Measurements from ENCODE around the gene CDKN2B-AS1. TPM values are rescaled to one million over a fixed set of nuclear protein-coding genes. Genes with fewer than 3 reads are reported as not detected.

Gene CDKN2B-AS1
- total and polyA plus RNA-seq, 2 donors from 2014 or later: 0.82 TPM; not detected in 1

- TF ChIP-seq, protein P1, sequence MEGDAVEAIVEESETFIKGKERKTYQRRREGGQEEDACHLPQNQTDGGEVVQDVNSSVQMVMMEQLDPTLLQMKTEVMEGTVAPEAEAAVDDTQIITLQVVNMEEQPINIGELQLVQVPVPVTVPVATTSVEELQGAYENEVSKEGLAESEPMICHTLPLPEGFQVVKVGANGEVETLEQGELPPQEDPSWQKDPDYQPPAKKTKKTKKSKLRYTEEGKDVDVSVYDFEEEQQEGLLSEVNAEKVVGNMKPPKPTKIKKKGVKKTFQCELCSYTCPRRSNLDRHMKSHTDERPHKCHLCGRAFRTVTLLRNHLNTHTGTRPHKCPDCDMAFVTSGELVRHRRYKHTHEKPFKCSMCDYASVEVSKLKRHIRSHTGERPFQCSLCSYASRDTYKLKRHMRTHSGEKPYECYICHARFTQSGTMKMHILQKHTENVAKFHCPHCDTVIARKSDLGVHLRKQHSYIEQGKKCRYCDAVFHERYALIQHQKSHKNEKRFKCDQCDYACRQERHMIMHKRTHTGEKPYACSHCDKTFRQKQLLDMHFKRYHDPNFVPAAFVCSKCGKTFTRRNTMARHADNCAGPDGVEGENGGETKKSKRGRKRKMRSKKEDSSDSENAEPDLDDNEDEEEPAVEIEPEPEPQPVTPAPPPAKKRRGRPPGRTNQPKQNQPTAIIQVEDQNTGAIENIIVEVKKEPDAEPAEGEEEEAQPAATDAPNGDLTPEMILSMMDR (IDR thresholded peaks at IDR 0.05; ENCODE audit: borderline replicate concordance, extremely low read depth, insufficient read depth): no peak
- no peaks in the 10 kb centered on the region for H3K27me3 ChIP-seq (ENCODE audit: control insufficient read depth, insufficient read depth, low read length)
- H3K27ac ChIP-seq (ENCODE audit: low read depth in 2 of 2, low read length in 2 of 2): no peak overlapping the region
- DNase-seq (no peak), FAIRE-seq (no peak)
- H3K4me1 ChIP-seq (ENCODE audit: control insufficient read depth in 2 of 3, insufficient read depth in 2 of 3, low read depth in 1 of 3, low read length in 3 of 3): no peaks in the 10 kb centered on the region
- no peaks in the 10 kb centered on the region for H3K9me3 ChIP-seq (ENCODE audit: control insufficient read depth in 2 of 3, insufficient read depth in 1 of 3, low read length in 3 of 3)
- H3K36me3 ChIP-seq (ENCODE audit: control insufficient read depth in 2 of 3, insufficient read depth in 3 of 3, low read length in 3 of 3): no peaks in the 10 kb centered on the region
- intact Hi-C loops (cut with DNase I): no loop called here
- no peak overlapping the region for H3K9ac ChIP-seq (ENCODE audit: low read length in 3 of 3)
- no peak overlapping the region for H3K4me3 ChIP-seq (ENCODE audit: low read length in 3 of 3)
Observed at GRCh38 chr9:22053178-22053577, 58.6 kb downstream of the CDKN2B-AS1 start.

- FAIRE-seq (no peak), DNase-seq (no peak)
- H3K36me3 ChIP-seq (ENCODE audit: control insufficient read depth in 2 of 3, insufficient read depth in 3 of 3, low read length in 3 of 3): no peaks in the 10 kb centered on the region
- H3K27me3 ChIP-seq (ENCODE audit: control insufficient read depth, insufficient read depth, low read length): no peaks in the 10 kb centered on the region
- no peak overlapping the region for H3K27ac ChIP-seq (ENCODE audit: low read depth in 2 of 2, low read length in 2 of 2)
- H3K4me3 ChIP-seq (ENCODE audit: low read length in 3 of 3): no peak overlapping the region
- TF ChIP-seq, protein P1 (IDR thresholded peaks at IDR 0.05; ENCODE audit: borderline replicate concordance, extremely low read depth, insufficient read depth): no peak
- H3K9me3 ChIP-seq (ENCODE audit: control insufficient read depth in 2 of 3, insufficient read depth in 1 of 3, low read length in 3 of 3): no peaks in the 10 kb centered on the region
- no peak overlapping the region for H3K9ac ChIP-seq (ENCODE audit: low read length in 3 of 3)
- H3K4me1 ChIP-seq (ENCODE audit: control insufficient read depth in 2 of 3, insufficient read depth in 2 of 3, low read depth in 1 of 3, low read length in 3 of 3): no peaks in the 10 kb centered on the region
- intact Hi-C loops (cut with DNase I): no loop called here
Observed at GRCh38 chr9:22054076-22054475, 59.5 kb downstream of the CDKN2B-AS1 start.

DNA sequence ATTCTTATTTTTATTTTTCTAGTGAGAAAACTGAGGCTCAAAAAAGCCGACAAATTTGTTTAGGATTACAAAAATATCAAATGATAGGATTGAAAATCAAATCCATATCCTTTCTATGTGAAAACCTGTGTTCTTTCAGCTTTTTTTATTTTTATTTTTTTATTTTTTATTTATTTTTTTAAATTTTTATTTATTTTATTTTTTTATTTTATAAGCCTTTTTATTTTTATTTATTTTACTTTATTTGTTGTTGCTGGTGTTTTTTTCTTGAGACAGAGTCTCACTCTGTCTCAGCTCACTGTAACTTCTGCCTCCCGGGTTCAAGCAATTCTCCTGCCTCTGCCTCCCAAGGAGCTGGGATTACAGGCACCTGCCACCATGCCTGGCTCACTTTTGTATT is 59.9 kb downstream of the CDKN2B-AS1 start:
- intact Hi-C loops (cut with DNase I): no loop called here
- TF ChIP-seq, protein P1 (IDR thresholded peaks at IDR 0.05; ENCODE audit: borderline replicate concordance, extremely low read depth, insufficient read depth): no peak
- H3K9ac ChIP-seq (ENCODE audit: low read length in 3 of 3): no peak overlapping the region
- no peaks in the 10 kb centered on the region for H3K9me3 ChIP-seq (ENCODE audit: control insufficient read depth in 2 of 3, insufficient read depth in 1 of 3, low read length in 3 of 3)
- H3K27ac ChIP-seq (ENCODE audit: low read depth in 2 of 2, low read length in 2 of 2): no peak overlapping the region
- H3K4me1 ChIP-seq (ENCODE audit: control insufficient read depth in 2 of 3, insufficient read depth in 2 of 3, low read depth in 1 of 3, low read length in 3 of 3): no peaks in the 10 kb centered on the region
- H3K27me3 ChIP-seq (ENCODE audit: control insufficient read depth, insufficient read depth, low read length): no peaks in the 10 kb centered on the region
- no peak overlapping the region for H3K4me3 ChIP-seq (ENCODE audit: low read length in 3 of 3)
- FAIRE-seq (peak; percentile 92), DNase-seq (no peak)
- no peaks in the 10 kb centered on the region for H3K36me3 ChIP-seq (ENCODE audit: control insufficient read depth in 2 of 3, insufficient read depth in 3 of 3, low read length in 3 of 3)

DNA sequence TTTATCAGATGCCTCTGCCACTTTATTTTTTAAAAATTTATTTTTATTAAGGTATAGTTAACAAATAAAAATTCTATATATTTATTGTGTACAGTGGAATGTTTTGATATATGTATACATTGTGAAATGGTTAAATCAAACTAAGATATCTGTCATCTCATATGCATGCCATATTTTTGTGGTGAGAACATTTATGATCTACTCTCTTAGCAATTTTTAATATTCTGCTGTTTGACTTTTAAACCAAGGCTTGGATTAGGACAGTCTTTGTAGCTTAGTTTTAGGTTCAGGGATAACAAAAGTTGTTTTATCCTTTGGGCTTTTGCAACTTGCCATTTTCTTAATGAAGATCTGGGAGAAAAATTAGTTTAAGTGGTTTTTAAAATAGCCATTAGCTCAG is 60.5 kb downstream of the CDKN2B-AS1 start:
- FAIRE-seq: no peak
- TF ChIP-seq, protein P1 (IDR thresholded peaks at IDR 0.05; ENCODE audit: borderline replicate concordance, extremely low read depth, insufficient read depth): no peak

More for the DNA sequence above, 60.5 kb downstream of the CDKN2B-AS1 start:
- no peak for DNase-seq
- no peak overlapping the region for H3K27ac ChIP-seq (ENCODE audit: low read depth in 2 of 2, low read length in 2 of 2)
- H3K36me3 ChIP-seq (ENCODE audit: control insufficient read depth in 2 of 3, insufficient read depth in 3 of 3, low read length in 3 of 3): no peaks in the 10 kb centered on the region
- H3K9ac ChIP-seq (ENCODE audit: low read length in 3 of 3): no peak overlapping the region
- H3K4me3 ChIP-seq (ENCODE audit: low read length in 3 of 3): no peak overlapping the region
- intact Hi-C loops (cut with DNase I): no loop called here
- no peaks in the 10 kb centered on the region for H3K4me1 ChIP-seq (ENCODE audit: control insufficient read depth in 2 of 3, insufficient read depth in 2 of 3, low read depth in 1 of 3, low read length in 3 of 3)
- no peaks in the 10 kb centered on the region for H3K9me3 ChIP-seq (ENCODE audit: control insufficient read depth in 2 of 3, insufficient read depth in 1 of 3, low read length in 3 of 3)
- H3K27me3 ChIP-seq (ENCODE audit: control insufficient read depth, insufficient read depth, low read length): no peaks in the 10 kb centered on the region

Data from kidney (tissue), 14 donors.